OCI-M2 (cell line): ENCODE data around the gene DNAH6.
"Not testable (repeated sequence)": the region's sequence is repeated elsewhere in the genome, so short reads cannot be mapped to it uniquely, and the experiment has no call there.

ENCODE experiments used
- DNase-seq: peaks from one replicate; lab custom pipeline; 2025; ENCODE audit not compliant: unreplicated experiment; lab: John Stamatoyannopoulos, UW

DNAH6 gene

GRCh38 chr2:84511024-84511423 is 5.3 kb upstream of the DNAH6 start:
- DNase-seq: not testable (repeated sequence)

- no peak for DNase-seq
Measured at GRCh38 chr2:84515788-84516187, 510 bp upstream of the DNAH6 start.

- no peak for DNase-seq
Measured at GRCh38 chr2:84519332-84519957, 3.1 kb downstream of the DNAH6 start.

- DNase-seq: no peak
Measured at GRCh38 chr2:84526562-84526961, 10.3 kb downstream of the DNAH6 start.

- DNase-seq: no peak
Measured at GRCh38 chr2:84527137-84528129, 11.1 kb downstream of the DNAH6 start.

GRCh38 chr2:84532291-84532690 is 16.0 kb downstream of the DNAH6 start:
- no peak for DNase-seq

GRCh38 chr2:84534225-84534624 is 17.9 kb downstream of the DNAH6 start:
- no peak for DNase-seq

- DNase-seq: no peak
Measured at GRCh38 chr2:84537251-84537650, 21.0 kb downstream of the DNAH6 start.

GRCh38 chr2:84539729-84540128 is 23.4 kb downstream of the DNAH6 start:
- DNase-seq: no peak

GRCh38 chr2:84545005-84545404 is 28.7 kb downstream of the DNAH6 start:
- DNase-seq: no peak

- DNase-seq: no peak
Measured at GRCh38 chr2:84546551-84546950, 30.3 kb downstream of the DNAH6 start.

GRCh38 chr2:84548303-84548702 is 32.0 kb downstream of the DNAH6 start:
- DNase-seq: no peak

GRCh38 chr2:84550916-84551315 is 34.6 kb downstream of the DNAH6 start:
- DNase-seq: no peak

GRCh38 chr2:84551526-84551925 is 35.2 kb downstream of the DNAH6 start:
- not testable (repeated sequence) for DNase-seq

- DNase-seq: no peak
Measured at GRCh38 chr2:84556190-84556589, 39.9 kb downstream of the DNAH6 start.

GRCh38 chr2:84559838-84560237 is 43.5 kb downstream of the DNAH6 start:
- no peak for DNase-seq

- no peak for DNase-seq
Measured at GRCh38 chr2:84579661-84580060, 63.4 kb downstream of the DNAH6 start.

GRCh38 chr2:84603911-84604310 is 87.6 kb downstream of the DNAH6 start:
- DNase-seq: no peak

GRCh38 chr2:84613082-84613481 is 96.8 kb downstream of the DNAH6 start:
- DNase-seq: no peak

- no peak for DNase-seq
Measured at GRCh38 chr2:84619794-84620371, 103.6 kb downstream of the DNAH6 start.

- no peak for DNase-seq
Measured at GRCh38 chr2:84628486-84628885, 112.2 kb downstream of the DNAH6 start.

- DNase-seq: no peak
Measured at GRCh38 chr2:84629550-84629949, 113.3 kb downstream of the DNAH6 start.
